Measurements from ENCODE around the gene CDKAL1. TPM values are rescaled to one million over a fixed set of nuclear protein-coding genes. Genes with fewer than 3 reads are reported as not detected.

CDKAL1 gene
- 9.3 and 14.8 TPM in 2 replicates for total RNA-seq (2014; rRNA removed; shearing (Covaris generic))

GRCh38 chr6:20534295-20535262 is at the start of gene CDKAL1:
Gene CDKAL1 (plus strand): TSS chr6:20534457. CDS start chr6:20546351, 11,894 bp downstream.

Small RNA genes lying within 50 kb of the gene (small RNA-seq; reads per million reads assigned to genes)
- gene RF00019 (not detected), gene RNU6-150P (not detected)

Other genes with a start within 250 kb of the CDKAL1 start
- gene E2F3, start 132.6 kb upstream of the CDKAL1 start, total RNA-seq (2014; rRNA removed; shearing (Covaris generic)): 4.3 and 4.7 TPM in 2 replicates

Measured in A375 (cell line).